C1 segment of cervical spinal cord (tissue), 14 donors: Measurements from ENCODE around the gene TCP11.
A peak's percentile ranks its signal among the peaks of the same experiment; 100 is the strongest.

ENCODE experiments used
- DNase-seq, 14 donors: peaks; one replicate each; lab custom pipeline; 2025; lab: John Stamatoyannopoulos, UW

The TCP11 gene

DNA sequence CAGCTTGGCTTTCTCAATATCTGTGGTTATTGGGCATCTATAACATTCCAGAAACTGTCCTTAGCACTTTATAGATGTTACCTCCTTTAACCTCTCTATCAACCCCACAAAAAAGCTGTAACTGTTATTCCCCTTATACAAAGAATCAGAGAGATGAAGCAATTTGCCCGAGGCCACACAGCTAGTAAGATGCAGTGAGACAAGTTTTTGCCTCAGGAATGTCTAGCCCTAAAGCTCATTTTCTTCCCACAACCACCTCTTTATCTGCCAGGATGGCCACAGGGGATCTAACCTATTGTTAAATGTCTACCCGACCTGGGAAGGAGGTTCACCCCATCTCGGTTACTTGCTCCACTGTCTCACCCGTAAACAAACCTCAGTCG is 31.9 kb upstream of the TCP11 start:
- no peak for DNase-seq

DNA sequence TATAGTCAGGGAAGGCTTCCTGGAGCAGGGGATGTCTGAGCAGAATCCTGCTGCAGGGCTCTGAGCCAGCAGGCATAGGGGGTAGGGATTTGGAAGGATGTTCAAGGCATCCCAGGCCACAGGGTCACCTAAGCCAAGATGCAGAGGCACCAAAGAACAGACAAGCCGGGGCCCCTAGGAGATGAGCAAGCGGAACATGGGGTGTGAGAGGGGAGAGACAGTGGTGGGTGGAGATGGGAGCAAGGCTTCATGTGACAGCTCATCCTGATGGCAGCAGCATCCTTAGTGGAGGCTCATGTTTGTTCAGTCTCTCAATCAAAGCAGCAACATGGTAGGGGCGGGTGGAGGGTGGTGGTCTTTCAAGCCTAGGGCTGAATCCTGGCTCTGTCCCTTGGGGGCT is 29.8 kb upstream of the TCP11 start:
- DNase-seq: no peak

DNA sequence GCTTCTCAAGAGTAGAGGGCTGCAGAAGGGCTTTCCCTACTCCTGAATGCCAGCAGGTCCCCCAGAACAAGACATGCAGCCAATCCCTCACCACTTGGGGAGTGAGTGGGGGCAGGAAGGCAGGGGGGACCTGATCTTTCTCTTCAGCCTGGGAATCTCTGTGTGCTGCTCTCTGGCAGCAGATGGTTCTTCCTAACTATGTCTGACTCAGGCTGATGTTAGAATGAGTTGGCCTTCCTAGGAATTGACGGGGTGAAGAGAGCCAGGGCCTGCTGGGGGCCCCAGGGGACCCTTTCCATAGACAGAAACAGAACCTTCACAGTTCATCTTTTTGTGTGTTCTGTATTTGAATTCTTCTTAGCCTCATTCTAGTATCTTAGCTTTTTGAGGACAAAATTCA is 29.0 kb upstream of the TCP11 start:
- DNase-seq: no peak

DNA sequence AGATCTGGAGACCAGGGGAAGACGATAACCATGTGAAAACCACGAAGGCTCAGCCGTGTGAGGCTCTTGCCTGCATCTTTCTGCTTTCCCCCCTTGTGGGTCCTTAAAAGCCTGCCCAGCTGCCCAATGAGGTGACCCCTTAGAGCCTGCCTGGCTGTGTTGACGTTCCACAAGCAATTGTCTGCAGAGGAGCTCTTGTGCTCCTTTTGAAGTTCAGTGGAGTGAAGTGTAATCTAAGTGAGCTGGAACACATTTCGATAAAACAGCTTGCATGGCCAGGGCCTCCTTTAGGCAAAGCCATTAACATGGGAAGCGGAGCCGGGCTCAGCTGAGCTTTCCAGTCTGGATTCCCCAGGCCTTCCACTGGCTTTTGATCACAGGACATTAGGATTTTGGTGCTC is 27.3 kb upstream of the TCP11 start:
- DNase-seq: no peak

DNA sequence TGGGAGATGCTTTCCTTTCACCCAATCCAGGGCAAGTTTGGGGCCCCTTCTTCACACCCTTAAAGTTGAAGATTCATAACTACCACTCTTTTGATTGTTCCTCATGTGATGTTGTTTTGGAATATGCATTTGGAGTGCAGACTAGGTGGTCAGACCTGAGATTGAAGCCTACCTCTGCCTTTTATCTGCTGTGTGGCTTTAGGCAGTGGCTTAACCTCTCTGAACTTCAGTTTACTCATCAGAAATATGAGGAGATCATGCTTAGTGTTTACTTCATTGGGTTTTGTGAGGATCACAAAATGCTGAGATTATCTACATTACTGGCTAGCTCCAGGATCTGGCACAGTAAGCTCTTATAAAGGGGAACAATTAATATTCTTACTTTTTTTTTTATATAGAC is 26.4 kb upstream of the TCP11 start:
- no peak for DNase-seq

DNA sequence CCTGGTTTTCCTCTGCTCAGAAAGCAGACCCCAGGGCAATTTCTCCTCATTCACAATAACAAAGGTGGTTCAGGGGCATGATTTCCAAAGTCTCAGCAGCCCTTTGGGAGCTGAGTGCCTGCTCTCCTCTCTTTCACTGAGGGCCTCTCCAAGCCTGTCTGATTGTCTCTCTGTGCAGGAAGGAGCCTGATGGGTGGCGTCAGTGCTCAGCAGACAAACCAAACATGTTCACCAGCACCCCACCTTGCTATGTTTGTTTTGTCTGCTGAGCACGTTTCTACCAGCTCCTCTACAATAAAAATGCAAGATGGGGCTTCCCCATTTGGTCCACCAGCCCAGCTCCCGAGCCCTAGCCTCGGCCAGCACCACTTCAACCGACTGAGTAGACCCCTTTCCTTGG is 25.4 kb upstream of the TCP11 start:
- DNase-seq: no peak

DNA sequence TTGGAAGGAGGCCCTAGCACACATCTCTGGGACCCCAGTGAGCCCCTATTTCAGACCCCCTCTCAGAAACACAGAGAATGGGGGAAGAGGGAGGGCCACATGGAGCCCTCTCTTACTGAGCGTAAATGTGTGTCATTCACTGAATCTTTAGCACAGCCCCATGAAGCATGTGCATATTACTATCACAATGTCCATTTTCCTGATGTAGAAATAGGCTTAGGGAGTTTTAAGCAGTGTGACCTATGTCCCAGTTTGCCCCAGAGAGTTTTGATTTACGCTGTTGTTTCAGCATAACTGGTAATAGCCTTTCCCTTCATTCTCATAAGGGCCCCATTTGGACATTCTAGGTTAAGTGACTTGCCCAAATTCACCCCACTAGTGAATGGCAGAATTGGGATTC is 25.0 kb upstream of the TCP11 start:
- DNase-seq: no peak

DNA sequence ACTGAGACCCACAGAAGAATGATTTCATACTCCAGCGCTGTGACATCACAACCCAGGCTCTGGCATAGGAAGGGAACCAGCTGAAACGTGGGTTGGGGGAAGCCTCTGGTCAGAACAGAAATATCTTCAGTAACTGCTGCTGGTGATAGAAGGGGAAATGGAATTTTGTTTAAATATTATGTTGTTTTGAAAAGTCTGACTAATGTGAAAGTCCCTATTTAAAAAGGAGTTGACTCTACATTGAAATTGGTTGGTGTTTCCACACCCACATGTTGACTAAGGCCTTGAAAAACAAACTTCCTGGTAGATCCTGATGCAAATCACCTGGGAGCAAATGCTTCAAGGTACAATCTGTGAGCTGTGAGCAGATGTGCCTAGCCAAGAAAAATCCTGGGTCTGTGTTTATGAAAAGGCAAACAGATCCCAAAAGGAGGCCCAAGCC is 24.5 kb upstream of the TCP11 start:
- no peak for DNase-seq

DNA sequence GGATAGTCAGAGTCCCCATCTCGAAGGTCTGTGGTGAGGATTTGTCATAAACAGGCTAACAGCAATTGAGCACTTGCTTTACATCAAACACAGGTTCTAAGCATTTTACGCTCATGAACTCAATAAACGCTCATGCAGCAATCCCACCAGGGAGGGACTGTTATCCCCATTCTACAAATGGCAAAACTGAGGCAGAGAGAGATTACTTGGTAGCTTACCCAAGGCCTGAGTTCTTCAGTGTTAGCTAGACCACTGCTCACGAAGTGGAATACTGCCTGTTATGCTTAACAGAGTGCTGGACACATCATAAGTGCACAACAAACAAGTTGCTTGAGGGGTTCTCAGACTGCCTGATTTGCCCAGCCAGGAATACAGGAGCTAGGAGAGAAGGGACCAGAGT is 23.7 kb upstream of the TCP11 start:
- DNase-seq: no peak

DNA sequence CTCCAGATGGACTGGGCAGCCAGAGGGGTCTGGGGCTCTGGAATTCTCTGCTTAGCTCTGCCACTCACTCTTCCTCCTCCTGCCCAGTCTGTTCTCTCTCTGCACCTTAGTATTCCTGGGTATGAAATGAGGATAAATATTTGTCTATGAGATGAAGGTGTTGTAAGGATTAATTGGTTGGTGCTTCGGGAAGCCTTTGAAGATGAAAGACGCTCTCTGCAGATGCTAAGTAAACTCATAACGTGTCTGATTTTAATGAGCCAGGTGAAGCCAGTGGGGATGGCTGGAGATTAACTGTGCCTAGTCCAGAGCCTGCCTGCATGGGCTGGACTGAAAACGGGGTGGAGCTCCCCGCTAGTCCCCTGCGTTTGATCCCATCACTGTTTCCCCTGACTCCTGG is 23.1 kb upstream of the TCP11 start:
- DNase-seq: no peak

DNA sequence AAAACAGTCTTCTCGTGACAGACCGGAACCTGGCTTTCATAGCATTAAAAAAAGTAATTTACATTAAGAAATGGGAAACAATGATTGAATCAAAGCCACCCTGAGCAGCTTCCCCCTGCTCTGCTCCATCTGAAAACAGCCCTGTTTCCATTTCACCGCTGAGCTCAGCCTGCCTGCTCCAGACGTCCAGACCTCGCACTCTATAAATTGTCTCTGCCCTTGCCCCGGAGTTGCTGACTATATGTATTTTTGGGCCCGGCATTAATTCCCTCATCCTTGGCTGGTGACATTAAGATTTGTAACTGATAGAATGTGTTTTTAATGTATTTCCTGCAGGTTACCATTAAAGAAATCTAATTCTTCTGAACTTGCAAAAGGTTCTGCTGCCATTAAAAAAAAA is 22.7 kb upstream of the TCP11 start:
- DNase-seq: no peak

DNA sequence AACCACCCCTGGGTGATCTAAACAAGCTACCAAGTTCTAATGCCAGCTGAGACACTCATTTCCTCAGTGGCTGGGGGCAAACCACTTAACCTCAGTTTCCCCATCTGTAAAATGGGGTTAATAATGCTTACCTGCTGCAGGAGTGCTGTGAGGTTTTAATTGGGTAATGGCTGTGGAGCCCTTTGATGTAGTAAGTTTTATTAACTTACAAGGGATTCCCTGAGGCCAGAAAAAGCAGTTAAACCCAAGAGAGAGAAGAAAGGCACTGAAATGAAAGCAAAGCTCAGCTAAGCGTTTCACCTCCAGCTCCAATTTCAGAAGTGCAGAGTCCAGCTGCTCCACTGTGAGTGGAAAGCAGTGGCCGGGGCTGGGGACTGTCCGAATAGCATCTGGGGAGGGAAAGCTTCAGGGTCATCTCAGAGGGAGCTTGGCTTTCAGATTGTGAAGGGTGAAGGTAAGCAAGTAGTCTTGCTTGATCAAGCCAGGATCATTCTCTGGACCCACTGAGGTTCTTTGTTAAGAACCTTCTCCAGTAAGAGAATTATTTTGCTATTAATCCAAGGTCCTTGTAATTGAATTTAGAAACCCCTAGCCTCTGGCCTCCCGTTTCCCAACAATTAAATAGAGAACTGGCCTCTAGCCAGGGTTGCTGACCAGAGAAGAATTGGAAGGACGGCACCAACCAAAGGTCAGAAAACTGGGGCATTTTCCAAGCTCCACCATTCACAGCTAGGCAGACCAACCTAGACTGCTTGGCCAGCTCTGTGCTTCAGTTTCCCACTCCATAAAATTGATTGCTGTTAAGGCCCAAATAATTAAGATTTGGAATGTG is 20.9 kb upstream of the TCP11 start:
- no peak for DNase-seq

DNA sequence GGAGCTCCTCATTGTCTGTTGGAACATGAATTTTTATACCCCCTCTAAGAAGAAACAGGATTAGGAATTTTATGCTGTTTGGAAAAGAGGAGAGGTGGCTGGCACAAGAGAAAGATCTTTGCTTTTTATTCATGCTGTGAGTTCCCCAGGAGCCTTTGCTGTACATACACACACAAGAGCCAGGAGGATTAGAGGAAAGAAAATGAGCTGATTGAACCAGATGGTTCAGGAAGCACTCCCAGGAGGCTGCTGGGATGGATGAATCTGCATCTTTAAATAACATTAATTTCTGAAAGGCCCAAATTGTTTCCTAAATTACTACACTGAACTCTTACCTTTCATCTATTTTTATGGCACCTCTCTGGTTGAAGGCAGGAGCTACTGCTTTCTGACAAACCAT is 20.1 kb upstream of the TCP11 start:
- DNase-seq: peak in 1 of 14 donors; percentile 7

DNA sequence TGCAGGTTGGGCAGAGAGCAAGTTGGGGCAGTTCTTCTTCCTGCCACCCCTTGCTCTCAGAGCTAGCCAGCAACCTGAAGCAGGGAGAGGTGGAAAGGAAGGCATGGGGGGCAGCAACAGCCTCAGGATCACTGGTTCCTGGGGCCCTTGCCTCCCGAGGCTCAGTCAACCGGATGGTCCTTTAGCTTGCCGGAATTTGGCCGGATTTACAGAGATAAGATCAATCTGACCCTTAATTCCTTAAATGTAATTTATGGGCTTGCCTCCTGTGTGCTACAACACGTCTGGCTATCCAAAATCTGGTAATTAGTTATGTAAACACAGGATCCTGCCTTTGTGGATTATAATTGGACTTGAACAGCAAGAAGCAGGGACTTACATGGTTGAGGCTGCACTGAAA is 19.5 kb upstream of the TCP11 start:
- no peak for DNase-seq

DNA sequence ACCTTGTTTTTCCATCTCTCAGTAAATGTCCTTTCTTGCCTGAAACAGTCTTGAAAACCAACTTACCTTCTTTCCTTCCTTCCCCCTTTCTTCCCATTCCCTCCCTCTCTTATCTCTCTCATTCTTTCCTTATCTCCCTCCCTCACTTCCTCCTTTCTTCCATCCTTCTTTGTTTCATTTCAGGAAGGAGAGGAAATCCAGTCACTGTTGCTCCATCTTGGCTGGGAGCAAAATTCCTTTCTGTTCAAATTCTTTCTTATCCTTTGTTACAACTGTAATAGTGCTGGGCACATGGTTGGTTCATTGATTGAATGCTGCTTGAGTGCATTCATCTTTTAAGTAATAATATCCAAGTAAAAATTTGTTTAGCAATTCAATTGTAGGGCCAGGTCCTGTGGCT is 17.4 kb upstream of the TCP11 start:
- no peak for DNase-seq

DNA sequence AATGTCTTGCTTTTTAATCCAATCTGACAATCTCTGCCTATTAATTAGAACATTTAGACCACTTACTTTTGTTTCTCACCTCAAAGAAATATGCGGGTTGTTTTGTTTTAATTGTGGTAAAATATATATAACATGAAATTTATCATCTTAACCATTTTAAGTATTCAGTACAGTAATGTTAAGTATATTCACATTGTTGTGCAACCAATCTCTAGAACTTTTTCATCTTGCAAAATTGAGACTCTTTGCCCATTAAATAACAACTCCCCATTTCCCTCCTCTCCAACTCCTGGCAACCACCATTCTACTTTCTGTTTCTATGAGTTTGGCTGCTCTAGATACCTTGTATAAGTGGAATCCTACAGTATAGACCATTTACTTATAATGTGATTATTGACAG is 13.8 kb upstream of the TCP11 start:
- no peak for DNase-seq

DNA sequence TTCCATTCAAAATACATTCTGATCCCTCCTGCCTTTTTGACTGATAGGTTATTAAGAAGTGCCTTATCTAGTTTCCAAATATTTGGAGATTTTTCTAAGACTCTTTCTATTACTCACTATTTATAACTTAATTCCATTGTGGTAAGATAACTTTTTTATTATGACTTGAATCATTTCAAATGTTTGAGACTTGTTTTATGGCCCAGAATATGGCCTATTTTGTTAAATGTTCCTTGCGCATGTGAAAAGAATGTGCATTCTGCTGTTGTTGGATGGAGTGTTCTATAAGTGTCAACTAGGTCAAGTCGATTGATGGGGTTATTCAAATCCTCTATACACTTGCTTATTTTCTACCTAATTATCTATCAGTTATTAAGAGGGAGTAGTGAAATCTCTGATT is 13.1 kb upstream of the TCP11 start:
- DNase-seq: no peak

DNA sequence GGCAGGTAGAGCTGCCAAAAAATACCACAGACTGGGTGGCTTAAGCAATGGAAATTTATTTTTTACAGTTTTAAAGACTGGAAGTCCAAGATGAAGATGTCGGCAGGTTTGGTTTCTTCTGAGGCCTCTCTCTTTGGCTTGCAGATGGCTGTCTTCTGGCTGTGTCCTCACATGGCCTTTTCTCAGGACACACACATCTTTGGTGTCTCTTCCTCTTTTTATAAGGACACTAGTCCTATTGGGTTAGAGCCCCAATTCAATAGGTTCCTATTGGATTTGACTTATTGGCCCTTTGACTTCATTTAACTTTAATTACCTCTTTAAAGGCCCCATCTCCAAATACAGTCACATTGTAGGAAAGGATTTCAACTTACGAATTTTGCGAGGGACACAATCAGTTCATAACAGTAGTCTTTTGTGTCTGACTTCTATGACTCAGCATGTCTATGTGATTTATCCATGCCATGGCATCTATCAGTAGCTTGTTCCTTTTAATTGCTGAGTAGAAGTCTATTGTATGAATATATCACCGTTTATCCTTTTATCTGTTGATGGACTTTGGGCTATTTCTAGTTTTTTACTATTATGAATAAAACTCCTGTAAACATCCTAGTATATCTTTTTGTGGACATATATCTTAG is 11.0 kb upstream of the TCP11 start:
- no peak for DNase-seq

DNA sequence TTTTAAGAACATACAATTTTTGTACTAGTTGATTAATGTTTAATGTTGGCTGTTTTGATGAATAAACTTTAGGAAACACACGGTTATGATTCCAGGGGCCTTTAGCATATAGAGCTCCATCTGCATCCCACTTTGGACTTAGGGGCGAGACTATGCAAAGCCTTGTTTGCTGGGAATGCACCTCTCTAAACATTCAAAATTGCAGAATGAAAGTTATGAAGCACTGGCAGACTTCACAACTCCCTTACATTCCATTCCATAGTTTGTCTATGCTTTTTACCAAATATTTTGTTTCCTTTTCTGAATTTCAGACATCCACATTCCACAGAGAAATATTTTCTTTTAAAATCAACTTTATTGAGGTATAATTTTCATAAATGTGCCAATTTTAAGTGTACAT is 10.3 kb upstream of the TCP11 start:
- DNase-seq: no peak

DNA sequence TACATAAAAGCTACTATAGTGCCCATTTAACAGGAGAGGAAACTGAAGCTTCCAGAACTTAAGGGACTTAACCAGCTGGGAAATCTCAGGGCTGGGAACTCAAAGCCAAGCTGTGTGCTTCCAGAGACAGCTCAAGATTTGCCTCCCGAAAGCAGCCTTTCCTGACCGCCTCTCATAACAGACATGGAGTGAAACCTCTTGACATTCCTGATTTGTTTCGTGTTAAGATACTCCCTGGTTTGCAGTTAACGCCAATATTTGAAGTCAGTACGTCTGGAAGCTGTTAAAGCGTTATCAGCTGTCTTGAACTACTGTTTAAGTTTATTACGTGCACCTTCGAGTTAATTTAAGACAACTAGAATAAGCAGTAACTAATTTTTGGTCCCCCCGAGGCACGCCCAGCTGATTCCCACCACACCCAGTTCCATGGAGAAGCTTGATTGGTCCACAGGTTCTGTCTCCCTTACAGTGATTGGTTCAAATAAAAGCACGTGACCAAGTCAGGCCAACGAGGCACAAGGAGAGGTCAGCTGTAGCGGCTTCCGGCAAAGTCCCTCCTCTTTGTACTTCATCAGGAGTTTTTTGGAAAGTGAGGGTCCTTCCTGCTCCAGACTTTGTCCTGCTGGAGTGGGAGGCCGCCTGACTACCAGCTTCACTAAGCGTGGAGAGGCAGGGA is 8.9 kb upstream of the TCP11 start:
- DNase-seq: no peak

DNA sequence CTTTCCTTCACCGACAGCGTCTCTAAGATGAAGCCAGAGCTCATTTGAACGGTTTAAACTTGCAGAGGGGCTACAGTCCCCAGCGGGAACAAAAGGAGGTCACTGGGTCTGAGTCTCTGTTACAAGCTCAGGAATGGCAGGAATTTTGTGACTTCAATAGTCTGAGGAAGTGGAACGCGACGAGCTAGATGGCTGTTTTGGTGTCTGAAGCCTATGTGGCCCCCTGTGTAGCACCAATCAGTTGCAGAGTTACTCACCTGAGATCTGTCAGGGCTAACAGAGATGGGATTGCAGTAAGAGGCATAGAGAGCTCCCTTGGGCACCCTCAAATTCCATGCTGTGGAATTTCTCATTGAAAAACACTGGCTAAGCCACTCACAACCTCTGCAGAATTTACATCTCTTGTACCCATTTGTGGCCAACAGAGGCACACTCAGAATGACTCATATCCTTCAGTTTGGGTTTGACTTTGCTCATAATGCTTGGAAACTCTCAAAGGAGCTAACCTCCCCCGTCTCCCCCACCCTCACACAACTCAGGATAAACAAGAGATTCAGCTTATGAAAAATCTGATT is 7.1 kb upstream of the TCP11 start:
- no peak for DNase-seq

DNA sequence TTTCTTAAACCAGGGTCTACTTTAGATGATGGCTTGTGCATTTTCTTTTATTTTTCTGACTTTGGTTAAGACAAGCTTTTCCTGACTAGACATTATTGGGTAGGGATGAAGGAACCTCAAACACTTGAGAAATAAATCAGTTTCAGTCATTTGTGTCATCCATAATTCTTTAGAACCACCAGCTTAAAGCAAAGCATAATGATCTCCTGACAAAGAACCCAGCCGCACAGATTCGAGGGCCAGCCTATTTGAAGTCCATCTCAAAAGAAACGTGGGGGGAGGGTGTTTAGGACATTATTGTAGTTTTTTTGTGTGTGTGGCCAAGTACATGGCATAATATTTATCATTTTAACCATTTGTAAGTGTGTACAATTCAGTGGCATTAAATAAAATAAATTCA is 6.3 kb upstream of the TCP11 start:
- no peak for DNase-seq

DNA sequence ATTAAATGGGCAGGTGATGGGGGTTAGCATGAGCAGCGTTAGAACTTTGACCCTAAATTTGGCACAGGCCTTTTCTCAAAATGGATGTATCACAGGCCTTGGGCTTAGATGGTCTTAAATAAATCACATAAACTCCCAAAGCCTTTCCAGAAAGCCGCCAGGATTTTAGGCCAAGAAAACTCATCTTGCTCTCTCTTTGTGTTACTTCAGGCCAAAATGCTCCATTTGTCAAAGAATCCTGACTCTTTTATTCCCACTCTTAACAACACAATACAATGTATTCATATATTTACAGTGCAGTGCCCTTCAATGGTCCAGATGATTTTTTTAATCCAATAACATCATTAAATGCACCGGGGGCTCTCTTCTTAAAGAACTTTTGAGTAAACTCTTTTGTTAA is 5.9 kb upstream of the TCP11 start:
- DNase-seq: no peak
